Activated CD8-positive, alpha-beta T cell treated with anti-CD3 and anti-CD28 coated beads for 36 hours (primary cell): ENCODE data around the gene ARMC3. TPM values are rescaled to one million over a fixed set of nuclear protein-coding genes. Genes with fewer than 3 reads are reported as not detected.
A peak's percentile ranks its signal among the peaks of the same experiment; 100 is the strongest.

Source experiments
- ATAC-seq: fragments of 200-7000 bp; cut with Tn5 transposase; one replicate; pipeline ENCODE4 v1.10.0; 2021; ENCODE audit warnings: mild to moderate bottlenecking, moderate library complexity
- CTCF ChIA-PET: fragments of 350-600 bp; sonication (Branson Sonifier 250); formaldehyde crosslinking; loops from one replicate; lab custom pipeline; 2021; ENCODE audit warnings: antibody characterized with exemption; lab: Charles Lee
- POLR2A ChIA-PET: fragments of 350-600 bp; sonication (Branson Sonifier 250); formaldehyde crosslinking; loops from one replicate; lab custom pipeline; 2021; ENCODE audit warnings: antibody characterized with exemption; lab: Charles Lee
- DNase-seq: peaks from one replicate; pipeline ENCODE4 v3.0.0-alpha.2; 2020
- H3K27ac Mint-ChIP-seq: one replicate; pipeline ENCODE4 v1.8.0; 2021; ENCODE audit warnings: mild to moderate bottlenecking, mixed read lengths
- H3K27me3 Mint-ChIP-seq: one replicate; pipeline ENCODE4 v1.8.0; 2021; ENCODE audit warnings: mixed read lengths
- H3K36me3 Mint-ChIP-seq: one replicate; pipeline ENCODE4 v1.8.0; 2021; ENCODE audit warnings: low read depth, mixed read lengths
- H3K4me1 Mint-ChIP-seq: one replicate; pipeline ENCODE4 v1.8.0; 2021; ENCODE audit warnings: low read depth, mixed read lengths
- H3K4me3 Mint-ChIP-seq: one replicate; pipeline ENCODE4 v1.8.0; 2021; ENCODE audit warnings: mild to moderate bottlenecking, moderate library complexity, mixed read lengths
- H3K9me3 Mint-ChIP-seq: one replicate; pipeline ENCODE4 v1.8.0; 2021; ENCODE audit warnings: mixed read lengths
- intact Hi-C: fragments of 100-400 bp; cut with micrococcal nuclease; formaldehyde crosslinking; loops from one replicate; pipeline ENCODE4 v1.10.0; 2022
- total RNA-seq, 2 experiments: library from RNA; stranded (reverse); gene quantifications; one replicate each; pipeline ENCODE4 v1.2.3, GENCODE V29; 2021
- TF ChIP-seq, protein P1 (sequence below): fragments of 200-600 bp; IDR thresholded peaks from one replicate; pipeline ENCODE4 v1.8.0; 2022; ENCODE audit warnings: antibody characterized with exemption, mild to moderate bottlenecking

The ARMC3 gene, protein sequence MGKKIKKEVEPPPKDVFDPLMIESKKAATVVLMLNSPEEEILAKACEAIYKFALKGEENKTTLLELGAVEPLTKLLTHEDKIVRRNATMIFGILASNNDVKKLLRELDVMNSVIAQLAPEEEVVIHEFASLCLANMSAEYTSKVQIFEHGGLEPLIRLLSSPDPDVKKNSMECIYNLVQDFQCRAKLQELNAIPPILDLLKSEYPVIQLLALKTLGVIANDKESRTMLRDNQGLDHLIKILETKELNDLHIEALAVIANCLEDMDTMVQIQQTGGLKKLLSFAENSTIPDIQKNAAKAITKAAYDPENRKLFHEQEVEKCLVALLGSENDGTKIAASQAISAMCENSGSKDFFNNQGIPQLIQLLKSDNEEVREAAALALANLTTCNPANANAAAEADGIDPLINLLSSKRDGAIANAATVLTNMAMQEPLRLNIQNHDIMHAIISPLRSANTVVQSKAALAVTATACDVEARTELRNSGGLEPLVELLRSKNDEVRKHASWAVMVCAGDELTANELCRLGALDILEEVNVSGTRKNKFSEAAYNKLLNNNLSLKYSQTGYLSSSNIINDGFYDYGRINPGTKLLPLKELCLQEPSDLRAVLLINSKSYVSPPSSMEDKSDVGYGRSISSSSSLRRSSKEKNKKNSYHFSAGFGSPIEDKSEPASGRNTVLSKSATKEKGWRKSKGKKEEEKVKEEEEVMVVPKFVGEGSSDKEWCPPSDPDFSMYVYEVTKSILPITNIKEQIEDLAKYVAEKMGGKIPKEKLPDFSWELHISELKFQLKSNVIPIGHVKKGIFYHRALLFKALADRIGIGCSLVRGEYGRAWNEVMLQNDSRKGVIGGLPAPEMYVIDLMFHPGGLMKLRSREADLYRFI
- total RNA-seq, result not detected

DNA sequence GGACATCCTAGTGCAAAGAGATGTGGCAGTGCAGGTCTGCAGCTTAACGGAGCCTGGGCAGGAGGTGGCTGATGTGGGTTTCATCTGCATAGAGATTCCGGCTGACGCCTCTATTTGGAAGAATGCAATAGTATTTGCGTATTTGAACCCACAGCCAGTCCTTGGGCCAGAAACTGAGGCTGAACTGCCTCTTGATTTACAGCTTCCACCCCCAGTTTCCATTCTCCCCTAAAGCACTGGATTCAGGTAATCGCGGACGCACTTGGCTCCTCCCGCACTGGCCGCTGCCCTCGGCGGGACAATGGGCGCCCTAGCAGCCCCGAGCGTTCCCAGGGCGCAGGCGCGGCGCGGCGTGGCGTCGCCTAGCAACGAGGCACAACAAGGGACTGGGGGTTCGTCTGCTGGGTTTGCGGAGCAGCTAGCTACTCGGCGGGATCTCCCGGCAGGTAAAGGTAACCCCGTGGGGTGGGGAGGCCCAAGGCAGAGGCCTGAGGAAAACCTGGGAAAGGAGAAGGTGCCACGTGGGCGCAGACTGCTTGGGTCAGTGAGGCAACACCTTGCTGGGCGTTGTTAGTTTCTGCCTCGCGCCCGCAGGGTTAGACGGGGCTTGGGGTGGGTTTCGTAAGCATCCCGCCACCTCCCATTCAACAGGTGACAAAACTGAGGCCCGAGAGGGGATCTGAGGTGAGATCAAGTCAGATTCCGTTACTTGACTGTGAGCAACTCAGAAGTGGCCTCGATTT is at the start of gene ARMC3:
TSS of gene ARMC3 (plus strand) at position 393 of the 743 bp plus-strand sequence. CDS start 3,944 bp downstream, outside the sequence.
- intact Hi-C loops, result no loop called here
- H3K4me3 Mint-ChIP-seq, result no peak within 1 kb of the TSS
- H3K36me3 Mint-ChIP-seq, result no peaks in the 10 kb centered on the region
- DNase-seq (peak; percentile 76), ATAC-seq (peak; percentile 96)
- TF ChIP-seq, protein P1, sequence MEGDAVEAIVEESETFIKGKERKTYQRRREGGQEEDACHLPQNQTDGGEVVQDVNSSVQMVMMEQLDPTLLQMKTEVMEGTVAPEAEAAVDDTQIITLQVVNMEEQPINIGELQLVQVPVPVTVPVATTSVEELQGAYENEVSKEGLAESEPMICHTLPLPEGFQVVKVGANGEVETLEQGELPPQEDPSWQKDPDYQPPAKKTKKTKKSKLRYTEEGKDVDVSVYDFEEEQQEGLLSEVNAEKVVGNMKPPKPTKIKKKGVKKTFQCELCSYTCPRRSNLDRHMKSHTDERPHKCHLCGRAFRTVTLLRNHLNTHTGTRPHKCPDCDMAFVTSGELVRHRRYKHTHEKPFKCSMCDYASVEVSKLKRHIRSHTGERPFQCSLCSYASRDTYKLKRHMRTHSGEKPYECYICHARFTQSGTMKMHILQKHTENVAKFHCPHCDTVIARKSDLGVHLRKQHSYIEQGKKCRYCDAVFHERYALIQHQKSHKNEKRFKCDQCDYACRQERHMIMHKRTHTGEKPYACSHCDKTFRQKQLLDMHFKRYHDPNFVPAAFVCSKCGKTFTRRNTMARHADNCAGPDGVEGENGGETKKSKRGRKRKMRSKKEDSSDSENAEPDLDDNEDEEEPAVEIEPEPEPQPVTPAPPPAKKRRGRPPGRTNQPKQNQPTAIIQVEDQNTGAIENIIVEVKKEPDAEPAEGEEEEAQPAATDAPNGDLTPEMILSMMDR, result no peak
- H3K4me1 Mint-ChIP-seq, result peaks cover 2% of the 10 kb centered on the region
- H3K9me3 Mint-ChIP-seq, result no peaks in the 10 kb centered on the region
- ChIA-PET CTCF (interaction anchor here (0.9 to 1.0 kb wide), 2 partner anchors 62 to 353 kb away, joined by 3 to 5 read pairs; no protein-coding TSS in a partner anchor), POLR2A (no interaction called here)
- peaks cover 4% of the 10 kb centered on the region for H3K27me3 Mint-ChIP-seq
- no peak within 1 kb of the TSS for H3K27ac Mint-ChIP-seq

DNA sequence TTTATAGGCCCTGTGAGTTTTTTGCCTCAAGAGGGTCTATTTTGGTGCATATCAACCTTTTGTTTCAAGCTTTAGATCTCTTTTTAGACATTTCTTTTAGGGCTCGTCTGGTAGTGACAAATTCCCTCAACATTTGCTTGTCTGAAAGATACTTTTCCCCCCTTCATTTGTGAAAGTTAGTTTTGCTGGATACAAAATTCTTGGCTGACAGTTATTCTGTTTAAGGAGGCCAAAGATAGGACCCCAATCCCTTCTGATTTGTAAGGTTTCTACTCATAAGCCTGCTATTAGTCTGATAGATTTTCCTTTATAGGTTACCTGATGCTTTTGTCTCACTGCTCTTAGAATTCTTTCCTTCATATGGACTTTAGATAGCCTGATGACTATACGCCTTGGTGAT is 36.1 kb upstream of the ARMC3 start:
- TF ChIP-seq, protein P1, result no peak
- Mint-ChIP-seq H3K4me3 (no peak overlapping the region), H3K27ac (no peak overlapping the region), H3K9me3 (peaks cover 45% of the 10 kb centered on the region), H3K4me1 (no peaks in the 10 kb centered on the region), H3K27me3 (no peaks in the 10 kb centered on the region), H3K36me3 (peaks cover 6% of the 10 kb centered on the region)
- DNase-seq (no peak), ATAC-seq (no peak)
- POLR2A ChIA-PET, result no interaction called here
- intact Hi-C loops, result no loop called here
- CTCF ChIA-PET, result interaction anchor here (1.5 kb wide), 1 partner anchor 15 kb away, joined by 3 read pairs; no protein-coding TSS in a partner anchor

DNA sequence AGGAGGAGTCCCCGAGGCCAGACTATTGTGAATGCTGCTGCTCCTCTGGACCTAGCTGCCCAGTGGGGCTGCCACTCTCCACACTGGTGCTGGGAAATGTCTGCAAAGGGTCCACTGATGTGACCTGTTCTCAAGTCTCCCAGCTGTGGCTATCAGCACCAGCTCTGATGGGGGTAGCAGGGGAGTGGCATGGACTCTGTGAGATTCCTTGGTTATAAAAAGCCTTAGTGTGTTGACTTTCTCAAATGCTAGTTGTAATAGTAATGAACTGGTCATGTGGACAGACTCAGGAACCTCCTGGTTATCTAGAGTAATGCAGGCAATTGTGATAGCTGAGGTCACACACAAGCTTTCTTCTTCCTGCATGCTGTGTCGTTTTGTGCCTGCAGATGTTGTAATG is 34.1 kb upstream of the ARMC3 start:
- H3K9me3 Mint-ChIP-seq, result peaks cover 28% of the 10 kb centered on the region
- ChIA-PET POLR2A (interaction anchor here (1.0 kb wide), 1 partner anchor 352 kb away, joined by 3 read pairs; no protein-coding TSS in a partner anchor), CTCF (no interaction called here)
- intact Hi-C loops, result no loop called here
- H3K4me3 Mint-ChIP-seq, result no peak overlapping the region
- no peaks in the 10 kb centered on the region for H3K27me3 Mint-ChIP-seq
- DNase-seq (no peak), ATAC-seq (no peak)
- TF ChIP-seq, protein P1, result no peak
- no peaks in the 10 kb centered on the region for H3K36me3 Mint-ChIP-seq
- no peaks in the 10 kb centered on the region for H3K4me1 Mint-ChIP-seq
- no peak overlapping the region for H3K27ac Mint-ChIP-seq

DNA sequence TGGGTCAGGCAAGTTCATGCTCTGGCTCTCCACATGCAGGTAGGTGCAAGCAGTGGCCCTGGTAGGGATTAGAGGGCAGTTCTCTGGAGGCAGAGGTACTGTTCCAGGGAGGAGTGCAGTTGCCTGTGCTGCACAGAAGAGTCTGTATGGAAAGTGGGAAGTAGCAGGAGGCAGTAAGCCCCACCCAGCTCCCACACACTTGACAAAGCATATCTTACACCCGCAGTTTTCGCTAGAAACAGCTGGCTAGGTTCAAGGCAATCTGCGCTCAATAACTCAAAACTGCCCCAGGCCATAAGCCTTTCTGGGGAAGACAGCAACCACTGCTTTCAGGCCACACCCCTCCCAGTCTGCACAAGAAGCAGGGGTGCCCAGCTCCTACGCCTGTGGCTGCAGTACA is 33.1 kb upstream of the ARMC3 start:
- TF ChIP-seq, protein P1, result no peak
- DNase-seq (no peak), ATAC-seq (no peak)
- no peak overlapping the region for H3K27ac Mint-ChIP-seq
- H3K27me3 Mint-ChIP-seq, result no peaks in the 10 kb centered on the region
- CTCF ChIA-PET, result no interaction called here
- POLR2A ChIA-PET, result no interaction called here
- H3K9me3 Mint-ChIP-seq, result peaks cover 25% of the 10 kb centered on the region
- intact Hi-C loops, result no loop called here
- no peaks in the 10 kb centered on the region for H3K36me3 Mint-ChIP-seq
- no peak overlapping the region for H3K4me3 Mint-ChIP-seq
- H3K4me1 Mint-ChIP-seq, result no peaks in the 10 kb centered on the region
